Activated effector memory CD4-positive, alpha-beta T cell treated with Interleukin-2 at 50 U/mL for 16 hours (primary cell): ENCODE data around the gene CCDC186.
"Not testable (repeated sequence)": the region's sequence is repeated elsewhere in the genome, so short reads cannot be mapped to it uniquely, and the experiment has no call there.

Experiments
- DNase-seq: peaks from one replicate; pipeline ENCODE4 v3.0.0-alpha.2; 2020

The CCDC186 gene

GRCh38 chr10:114172776-114173602 lies 1.0 kb downstream of the CCDC186 start:
- DNase-seq = no peak

DNA sequence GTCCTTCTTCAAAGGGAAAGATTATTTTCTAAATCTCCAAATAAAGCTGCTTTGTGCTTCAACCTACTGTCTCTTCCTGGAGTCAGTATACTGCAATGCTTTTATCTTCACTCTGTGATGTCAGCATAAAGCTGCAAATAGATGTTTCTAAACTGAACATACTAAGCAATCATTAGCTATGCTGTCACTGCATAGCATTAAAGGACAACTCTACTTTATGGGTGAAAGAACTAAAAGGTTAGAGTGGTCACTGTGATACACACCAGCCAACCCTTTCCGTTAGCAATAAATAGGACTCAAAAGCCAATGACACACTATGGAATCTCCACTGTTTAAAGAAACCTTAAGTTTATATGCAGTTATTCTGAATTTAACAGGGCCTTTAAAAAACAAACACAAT lies 1.8 kb downstream of the CCDC186 start:
- no peak for DNase-seq

- DNase-seq = no peak
Observed at GRCh38 chr10:114168450-114169009, 5.5 kb downstream of the CCDC186 start.

GRCh38 chr10:114167985-114168384 lies 6.0 kb downstream of the CCDC186 start:
- no peak for DNase-seq

DNA sequence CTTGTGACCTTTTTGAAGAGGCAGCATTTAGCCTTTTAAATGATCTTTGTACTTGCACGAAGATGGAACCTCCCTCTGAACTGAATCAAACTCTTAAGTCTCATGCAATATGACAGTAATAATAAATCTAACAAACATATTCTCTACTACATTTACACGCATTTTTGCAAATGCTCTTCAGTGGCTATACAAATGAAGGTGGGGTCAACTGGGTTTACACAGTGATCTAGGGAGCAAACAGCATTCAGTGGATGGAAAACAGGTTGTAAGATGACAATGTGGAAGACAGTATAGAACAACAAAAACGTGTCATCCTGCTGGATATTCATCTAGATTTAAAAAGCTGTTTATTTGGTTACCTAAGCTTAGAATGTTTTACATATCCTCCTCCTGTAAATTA lies 7.5 kb downstream of the CCDC186 start:
- no peak for DNase-seq

DNA sequence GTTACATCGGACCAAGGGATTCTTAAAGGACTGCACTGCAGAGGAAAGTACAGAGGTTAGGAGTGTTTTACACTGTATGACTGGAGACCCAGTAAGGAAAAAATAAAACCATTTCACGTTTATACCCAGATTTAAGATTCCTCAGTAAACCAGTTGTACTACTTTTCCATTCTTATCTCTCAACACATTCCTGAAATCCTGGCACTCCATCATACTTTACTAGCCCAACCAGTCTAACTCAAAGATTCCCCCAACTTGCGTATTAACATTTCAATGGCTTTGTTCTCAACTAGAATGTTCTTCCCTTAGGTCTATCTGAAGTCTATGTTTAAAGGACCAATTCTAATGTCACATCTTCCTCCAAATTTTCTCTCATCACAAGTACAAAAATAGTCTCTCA lies 8.0 kb downstream of the CCDC186 start:
- no peak for DNase-seq

GRCh38 chr10:114163062-114163461 lies 10.9 kb downstream of the CCDC186 start:
- DNase-seq = no peak

DNA sequence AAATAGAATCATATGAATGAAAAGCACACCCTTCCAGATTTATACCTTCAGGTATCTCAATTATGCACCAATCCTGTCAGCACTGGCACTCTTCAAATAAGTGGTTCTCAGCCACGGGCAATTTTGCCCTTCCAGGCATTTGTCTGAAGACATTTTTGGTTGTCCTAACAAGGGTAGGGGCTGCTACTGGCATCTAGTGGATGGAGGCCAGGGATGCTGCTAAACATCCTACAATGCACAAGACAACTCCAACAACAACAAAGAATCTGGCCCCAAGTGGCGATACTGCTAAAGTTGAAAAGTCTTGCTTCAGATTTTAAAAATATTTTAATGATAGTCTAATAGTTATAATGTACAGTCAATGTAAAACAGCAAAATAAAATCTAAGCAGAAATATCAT lies 16.1 kb downstream of the CCDC186 start:
- no peak for DNase-seq

- DNase-seq = no peak
Observed at GRCh38 chr10:114151892-114152291, 22.1 kb downstream of the CCDC186 start.

GRCh38 chr10:114151486-114151885 lies 22.5 kb downstream of the CCDC186 start:
- DNase-seq = no peak

GRCh38 chr10:114149476-114149875 lies 24.5 kb downstream of the CCDC186 start:
- not testable (repeated sequence) for DNase-seq

DNA sequence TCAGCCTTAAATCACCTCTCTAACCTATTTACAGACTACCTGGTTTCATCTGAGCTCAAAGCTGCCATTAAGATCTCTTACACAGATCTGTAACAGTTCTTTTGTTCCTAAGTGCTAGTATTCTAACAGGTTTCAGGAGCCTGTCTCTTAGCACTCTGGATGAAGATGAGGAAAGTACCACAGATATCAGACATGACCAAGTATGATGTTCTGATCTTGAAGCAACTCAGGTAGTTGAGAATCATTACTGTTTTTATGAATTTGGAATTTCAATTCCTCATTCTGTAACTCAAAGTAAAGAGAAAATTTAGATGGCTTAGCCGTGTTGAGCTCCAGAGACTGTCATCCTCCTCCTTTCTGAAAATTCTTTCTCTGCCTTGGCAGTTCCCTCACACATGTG lies 30.8 kb downstream of the CCDC186 start:
- DNase-seq = no peak

DNA sequence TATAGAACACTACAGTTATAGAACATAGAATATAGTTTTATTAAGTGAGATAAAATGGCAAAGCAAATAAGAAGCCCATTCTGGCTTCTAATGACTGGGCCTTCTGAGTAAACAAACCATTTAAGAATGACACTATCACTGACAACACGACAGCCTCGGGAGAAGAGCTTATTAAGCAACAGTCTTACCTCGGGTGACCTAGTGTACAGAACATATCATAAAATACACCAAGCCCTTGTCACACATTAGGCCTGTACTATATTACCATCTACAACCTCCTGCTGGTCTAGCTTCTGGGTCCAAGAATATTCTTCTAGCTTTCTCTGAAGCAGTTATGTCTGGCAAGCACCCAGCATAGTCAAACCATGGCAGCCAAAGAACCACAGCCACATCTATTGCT lies 32.0 kb downstream of the CCDC186 start:
- no peak for DNase-seq

- not testable (repeated sequence) for DNase-seq
Observed at GRCh38 chr10:114140827-114141226, 33.2 kb downstream of the CCDC186 start.

DNA sequence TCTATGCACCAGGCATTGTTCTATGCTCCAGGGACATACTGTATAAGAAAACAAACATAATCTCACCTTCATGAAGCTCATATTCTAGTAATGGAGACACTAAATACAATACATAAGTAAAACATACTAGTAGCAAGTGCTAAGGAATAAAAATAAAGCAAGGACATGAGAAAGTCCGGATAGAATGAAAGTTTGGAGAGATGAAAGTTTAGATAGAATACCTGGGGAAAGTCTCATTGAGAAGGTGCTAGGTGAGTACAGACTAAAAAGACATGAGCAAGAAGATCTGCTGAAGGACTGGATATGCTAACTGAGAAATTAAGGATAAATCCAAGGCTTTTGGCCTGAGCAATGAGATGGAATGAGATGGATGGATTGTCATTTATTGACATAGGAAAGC lies 34.0 kb downstream of the CCDC186 start:
- no peak for DNase-seq

DNA sequence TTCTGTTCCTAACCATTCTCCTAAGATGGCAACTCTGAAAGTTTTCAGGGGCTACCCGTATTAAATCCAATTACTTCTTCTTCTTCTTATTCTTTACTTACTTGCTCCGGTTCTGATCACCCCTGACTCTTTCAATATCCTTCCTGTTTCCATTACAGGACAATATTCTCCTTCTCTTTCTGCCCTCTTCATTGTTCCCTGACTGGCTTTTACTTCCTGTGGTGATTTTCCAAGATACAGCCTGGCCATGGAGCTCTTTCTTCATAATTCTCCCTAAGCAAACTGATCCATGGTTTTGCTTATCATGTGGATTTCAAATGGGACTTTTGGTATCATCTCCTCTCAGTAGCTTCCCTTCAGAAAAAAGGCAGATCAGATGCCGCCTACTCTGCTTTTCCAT lies 35.4 kb downstream of the CCDC186 start:
- DNase-seq = no peak

DNA sequence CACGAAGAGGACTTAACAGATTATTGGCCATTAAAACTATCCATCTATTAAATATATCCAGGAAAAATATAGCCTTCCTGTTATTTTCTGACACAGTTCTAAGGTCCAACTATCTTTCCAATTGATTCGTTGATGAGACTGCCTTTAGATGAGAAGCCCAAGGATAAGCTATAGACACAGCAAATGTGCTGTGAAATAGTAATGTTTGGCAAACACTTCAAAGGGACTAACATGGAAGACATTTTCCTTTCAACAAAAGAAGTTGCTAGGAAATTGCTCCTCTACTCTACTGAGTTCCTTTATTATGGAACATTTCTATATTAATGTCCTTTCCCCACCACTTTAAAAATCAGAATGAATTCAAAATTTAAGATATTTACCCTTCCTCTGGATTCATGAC lies 38.5 kb downstream of the CCDC186 start:
- no peak for DNase-seq

DNA sequence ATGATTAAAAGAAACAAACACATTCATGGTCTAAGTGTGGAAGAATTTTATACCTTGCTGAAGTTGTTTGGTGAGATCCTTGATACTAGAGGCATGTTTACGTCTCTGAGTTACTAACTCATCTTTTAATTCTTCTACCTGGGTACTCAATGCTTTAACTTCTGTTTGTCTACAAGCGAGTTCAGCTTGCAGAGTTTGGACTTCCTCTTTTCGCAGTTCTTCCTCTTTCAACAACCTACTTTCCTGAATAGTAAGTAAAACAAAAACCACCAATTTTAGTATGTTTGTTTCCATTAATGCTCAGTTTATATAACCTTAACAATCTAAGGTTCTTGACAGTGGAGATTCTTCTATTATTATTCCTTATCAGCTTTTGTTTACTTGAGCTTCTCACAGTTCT lies 42.9 kb downstream of the CCDC186 start:
- DNase-seq = no peak

GRCh38 chr10:114121031-114121430 lies 53.0 kb downstream of the CCDC186 start:
- DNase-seq = no peak

- DNase-seq = no peak
Observed at GRCh38 chr10:114118514-114118913, 55.5 kb downstream of the CCDC186 start.

GRCh38 chr10:114117728-114118127 lies 56.3 kb downstream of the CCDC186 start:
- no peak for DNase-seq

DNA sequence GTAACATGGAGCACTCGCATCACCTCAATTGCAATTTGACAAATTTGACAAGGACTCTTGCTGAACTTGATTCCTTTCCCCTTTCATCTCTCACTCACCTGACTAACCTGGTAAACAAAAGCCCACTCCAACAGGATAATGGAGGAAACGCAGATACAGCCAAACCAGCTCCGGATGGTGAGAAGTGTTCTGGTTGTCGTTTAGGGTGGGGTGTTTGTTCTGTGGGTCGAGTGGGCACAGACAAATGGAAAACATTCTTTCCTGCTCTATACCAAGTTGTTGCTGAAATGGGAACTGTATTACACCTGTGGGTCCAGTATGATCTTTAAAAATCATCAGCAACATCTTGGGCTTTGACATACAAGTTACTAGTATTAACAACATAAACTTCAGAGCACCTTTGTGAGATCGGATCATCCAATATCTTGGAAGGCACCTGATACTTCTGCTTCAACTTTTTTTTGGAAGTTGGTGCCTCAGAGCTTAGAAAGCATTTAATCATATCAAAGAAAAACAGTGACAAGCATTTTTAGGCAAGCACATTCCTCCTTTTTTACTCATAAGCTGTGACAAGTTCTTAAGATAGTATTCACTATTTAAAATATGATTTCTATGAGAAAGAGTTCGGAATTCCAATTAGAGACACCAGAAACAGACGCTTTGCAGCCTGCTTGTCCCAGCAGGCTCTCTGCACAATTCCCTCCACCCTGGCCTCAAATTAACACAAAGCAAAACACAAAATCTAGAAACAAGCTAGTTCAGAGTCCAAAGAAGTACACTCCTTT lies 58.1 kb downstream of the CCDC186 start:
- no peak for DNase-seq

- no peak for DNase-seq
Observed at GRCh38 chr10:114110174-114110972, 63.6 kb downstream of the CCDC186 start.
